Thyroid gland (tissue), 4 donors: ENCODE results near the gene LSM11.

Source experiments
- CTCF ChIP-seq, 6 experiments: fragments of 200-600 bp in 3 of 6; fragments of 450-650 bp in 3 of 6; sonication (generic) in 3 of 6; IDR thresholded peaks; one replicate each; pipeline ENCODE4 v1.5.1; 2016 to 2019; ENCODE audit warnings: antibody characterized with exemption in 6 of 6, mild to moderate bottlenecking in 2 of 6, inconsistent platforms in 1 of 6, moderate library complexity in 1 of 6
- POLR2A ChIP-seq, 2 donors: fragments of 450-650 bp; IDR thresholded peaks; one replicate each; pipeline ENCODE4 v1.6.1; 2017; ENCODE audit warnings: antibody characterized with exemption in 2 of 2, mild to moderate bottlenecking in 2 of 2, moderate library complexity in 1 of 2

- TF ChIP-seq POLR2A (IDR thresholded peaks at IDR 0.05) (no peak), CTCF (IDR thresholded peaks at IDR 0.05) (no peak)
Observed at GRCh38 chr5:157708866-157709265, 34.6 kb upstream of the LSM11 start.
